Peyer's patch (tissue), 4 donors: ENCODE data around the gene IKZF3.

ENCODE experiments used
- CTCF ChIP-seq, 6 experiments: fragments of 450-650 bp in 4 of 6; fragments of 200-600 bp in 2 of 6; sonication (generic) in 1 of 6; IDR thresholded peaks; one replicate each; pipeline ENCODE4 v1.5.1; 2017 to 2019; ENCODE audit warnings: antibody characterized with exemption in 6 of 6, mild to moderate bottlenecking in 3 of 6, moderate library complexity in 1 of 6
- POLR2A ChIP-seq, 2 donors: fragments of 450-650 bp; IDR thresholded peaks; one replicate each; pipeline ENCODE4 v1.5.1; 2017; ENCODE audit warnings: antibody characterized with exemption in 2 of 2, mild to moderate bottlenecking in 2 of 2, moderate library complexity in 2 of 2

- TF ChIP-seq CTCF (IDR thresholded peaks at IDR 0.05) = no peak
- no peak for TF ChIP-seq POLR2A (IDR thresholded peaks at IDR 0.05)
These were observed 126.8 kb downstream of the IKZF3 start for GRCh38 chr17:39737206-39737759.
